CD4-positive, alpha-beta T cell treated with Interleukin-10 for 1 hour (primary cell): ENCODE data around the gene PRKCA.
"Not testable (repeated sequence)": the region's sequence is repeated elsewhere in the genome, so short reads cannot be mapped to it uniquely, and the experiment has no call there.

Source experiments
- DNase-seq: peaks from one replicate; pipeline ENCODE4 v3.0.0-alpha.2; 2020

The PRKCA gene

DNA sequence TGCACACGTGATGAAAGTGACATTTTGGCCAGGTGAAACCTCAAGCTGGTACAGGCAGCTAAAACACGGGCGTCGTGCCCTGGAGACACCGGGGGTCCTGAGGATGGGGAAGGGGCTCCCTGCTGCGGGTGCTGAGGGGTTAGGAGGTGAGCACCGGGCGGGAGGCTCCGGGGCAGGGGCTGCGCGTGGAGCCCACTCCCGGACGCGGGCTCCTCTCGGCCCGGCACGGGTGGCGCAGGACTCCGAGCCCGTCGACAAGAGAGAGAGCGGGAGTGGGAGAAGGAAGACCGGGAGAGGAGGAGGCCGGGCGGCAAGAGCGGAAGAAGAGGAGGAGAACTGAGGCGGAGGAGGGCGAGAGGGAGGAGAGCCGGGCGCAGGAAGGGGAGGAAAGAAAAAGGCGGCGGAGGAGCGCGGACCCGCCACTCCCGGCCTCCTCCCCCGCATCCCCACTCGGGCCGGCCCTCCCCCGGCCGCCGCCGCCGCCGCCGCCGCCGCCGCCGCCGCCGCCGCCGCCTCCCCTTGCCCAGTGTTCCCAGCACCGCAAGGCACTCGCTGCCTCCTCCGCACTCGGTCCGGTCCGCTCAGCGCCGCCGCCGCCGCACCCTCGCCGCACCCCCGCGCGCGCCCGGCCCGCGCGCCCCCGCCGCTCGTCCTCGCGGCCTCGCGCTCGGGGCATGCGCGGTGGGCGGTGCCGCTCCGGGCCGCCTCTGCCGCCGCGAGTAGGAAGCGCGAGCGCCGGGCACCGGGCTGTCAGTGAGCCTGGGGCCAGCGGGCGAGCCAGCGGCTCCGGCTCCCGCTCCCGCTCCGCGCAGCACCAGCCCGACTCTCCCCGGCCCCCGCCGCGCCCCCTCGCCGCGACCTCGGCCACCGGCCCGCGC, at the start of gene PRKCA:
TSS of gene PRKCA (plus strand) at position 750 of the 878 bp plus-strand sequence.
- DNase-seq = peak; percentile 78

DNA sequence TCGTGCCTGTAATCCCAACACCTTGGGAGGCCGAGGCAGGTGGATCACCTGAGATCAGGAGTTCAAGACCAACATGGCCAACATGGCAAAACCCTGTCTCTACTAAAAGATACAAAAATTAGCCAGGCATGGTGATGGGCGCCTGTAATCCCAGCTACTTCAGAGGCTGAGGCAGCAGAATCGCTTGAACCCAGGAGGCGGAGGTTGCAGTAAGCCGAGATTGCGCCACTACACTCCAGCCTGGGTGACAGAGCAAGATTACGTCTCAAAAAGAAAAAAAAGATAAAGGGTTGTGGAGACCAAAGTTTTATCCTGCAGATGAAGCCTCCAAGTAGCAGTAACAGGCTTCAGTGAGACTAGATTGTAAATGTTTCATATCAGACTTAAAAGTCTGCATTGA, 49.0 kb upstream of the PRKCA start:
- not testable (repeated sequence) for DNase-seq

GRCh38 chr17:66255112-66255511, 47.3 kb upstream of the PRKCA start:
- DNase-seq = peak; percentile 80

DNA sequence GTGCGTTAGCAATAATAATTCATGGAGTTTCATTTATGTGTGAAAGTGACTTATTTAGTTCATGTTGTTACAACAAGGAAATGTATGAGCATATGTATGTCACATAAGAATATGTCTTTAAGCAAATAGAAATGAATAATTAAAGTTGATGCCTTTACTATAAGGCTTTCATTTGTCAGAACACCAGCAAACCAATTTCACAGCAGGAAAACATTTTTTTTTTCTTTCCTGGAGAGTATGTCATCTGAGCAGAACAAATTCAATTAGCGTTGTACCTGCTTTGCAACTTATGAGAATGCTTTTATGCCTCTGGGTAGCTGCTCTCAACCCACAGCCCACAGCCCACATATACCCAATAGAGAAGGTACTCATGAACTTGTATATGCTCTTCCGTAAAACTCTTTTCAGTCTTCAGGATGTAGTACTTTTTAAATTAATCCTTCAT, 46.9 kb upstream of the PRKCA start:
- peak; percentile 20 for DNase-seq

GRCh38 chr17:66260275-66260674, 42.1 kb upstream of the PRKCA start:
- DNase-seq = no peak

DNA sequence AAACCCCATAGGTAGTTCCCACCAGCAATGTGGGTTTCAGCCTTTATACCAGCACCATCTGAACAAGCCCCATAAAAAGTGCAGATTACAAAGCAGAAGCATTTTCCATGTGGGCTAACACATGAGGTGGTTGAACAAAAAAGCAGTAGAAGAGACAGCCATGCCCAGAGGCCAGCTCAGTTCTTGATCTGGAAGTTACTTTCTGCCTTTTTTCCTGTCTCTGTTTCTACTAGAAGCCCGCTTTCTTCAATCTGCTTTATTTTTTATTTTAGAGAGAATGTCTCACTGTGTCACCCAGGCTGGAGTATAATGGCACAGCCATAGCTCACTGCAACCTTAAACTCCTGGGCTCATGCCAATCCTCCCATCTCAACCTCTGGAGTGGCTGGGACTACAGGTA, 41.7 kb upstream of the PRKCA start:
- DNase-seq = no peak

- no peak for DNase-seq
These were observed 39.6 kb upstream of the PRKCA start for GRCh38 chr17:66262767-66263166.

GRCh38 chr17:66264696-66265095, 37.7 kb upstream of the PRKCA start:
- DNase-seq = no peak

GRCh38 chr17:66268247-66268927, 34.0 kb upstream of the PRKCA start:
- no peak for DNase-seq

- DNase-seq = no peak
These were observed 32.3 kb upstream of the PRKCA start for GRCh38 chr17:66270106-66270505.

DNA sequence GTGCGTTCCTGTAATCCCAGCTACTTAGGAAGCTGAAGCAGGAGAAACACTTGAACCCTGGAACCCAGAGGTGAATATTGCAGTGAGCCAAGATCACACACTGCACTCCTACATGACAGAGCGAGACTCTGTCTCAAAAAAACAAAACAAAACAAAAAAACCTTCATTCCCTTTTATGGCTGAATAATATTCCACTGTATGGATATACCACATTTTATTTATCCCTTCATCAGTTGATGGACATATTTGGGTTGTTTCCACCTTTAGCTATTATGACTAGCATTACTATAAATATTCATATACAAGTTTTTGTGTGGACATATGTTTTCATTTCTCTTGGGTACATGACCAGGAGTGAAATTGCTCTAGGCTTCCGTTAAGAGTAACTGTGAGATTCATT, 30.9 kb upstream of the PRKCA start:
- DNase-seq = no peak

DNA sequence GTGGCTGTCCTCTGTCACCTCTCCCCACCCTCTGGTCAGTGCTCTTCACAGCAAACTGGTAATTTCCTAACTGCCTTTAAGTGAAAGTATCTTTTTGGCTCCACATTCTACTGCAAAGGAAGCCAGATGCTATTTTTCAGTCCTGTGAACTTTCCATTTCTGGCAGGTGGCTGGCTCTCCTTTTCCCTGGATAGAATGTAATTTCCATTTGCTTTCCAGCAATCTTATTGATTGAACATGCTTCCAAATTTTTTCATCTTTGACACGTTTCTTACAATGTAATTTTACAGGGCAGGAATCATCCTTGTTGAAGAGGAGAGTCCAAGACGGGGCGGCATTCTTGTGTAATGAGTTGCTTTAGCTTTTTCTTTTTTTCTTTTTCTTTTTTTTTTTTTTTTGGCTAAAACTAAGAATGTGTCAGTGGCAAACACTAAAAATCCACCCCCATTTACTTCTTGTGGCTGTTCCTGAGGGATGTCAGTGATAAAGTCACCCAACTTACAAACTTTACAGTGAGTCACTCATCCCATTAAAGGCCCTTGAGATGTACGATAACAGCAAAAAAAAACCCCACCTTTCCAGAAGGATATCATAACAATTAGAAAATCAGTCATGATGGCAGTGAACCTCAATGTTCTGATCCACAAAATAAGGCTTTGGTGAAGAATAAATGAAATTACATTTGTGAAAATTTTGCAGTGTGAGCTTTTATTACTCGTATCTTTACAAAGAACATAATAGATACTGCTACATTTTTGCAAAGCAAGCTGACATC, 29.4 kb upstream of the PRKCA start:
- DNase-seq = no peak

- DNase-seq = no peak
These were observed 28.9 kb upstream of the PRKCA start for GRCh38 chr17:66273586-66273848.

DNA sequence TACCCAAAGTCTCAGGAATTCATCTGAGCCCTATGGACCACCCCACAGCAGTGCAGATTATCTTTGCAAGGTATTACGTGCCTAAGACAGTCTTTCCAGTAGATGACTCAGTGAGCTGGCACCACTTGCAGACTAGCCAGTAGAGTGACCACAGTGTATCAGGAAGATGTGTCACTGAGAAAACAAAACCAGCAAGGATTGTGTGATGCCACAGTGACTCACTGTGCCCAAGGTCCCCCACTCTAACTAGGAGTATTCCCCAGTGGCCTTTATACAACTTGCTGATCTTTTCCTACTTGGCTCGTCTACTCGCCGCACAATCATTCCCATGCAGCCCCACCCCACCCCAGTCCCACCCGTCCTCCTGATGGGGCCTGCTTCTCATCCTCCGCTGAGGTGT, 26.8 kb upstream of the PRKCA start:
- no peak for DNase-seq

DNA sequence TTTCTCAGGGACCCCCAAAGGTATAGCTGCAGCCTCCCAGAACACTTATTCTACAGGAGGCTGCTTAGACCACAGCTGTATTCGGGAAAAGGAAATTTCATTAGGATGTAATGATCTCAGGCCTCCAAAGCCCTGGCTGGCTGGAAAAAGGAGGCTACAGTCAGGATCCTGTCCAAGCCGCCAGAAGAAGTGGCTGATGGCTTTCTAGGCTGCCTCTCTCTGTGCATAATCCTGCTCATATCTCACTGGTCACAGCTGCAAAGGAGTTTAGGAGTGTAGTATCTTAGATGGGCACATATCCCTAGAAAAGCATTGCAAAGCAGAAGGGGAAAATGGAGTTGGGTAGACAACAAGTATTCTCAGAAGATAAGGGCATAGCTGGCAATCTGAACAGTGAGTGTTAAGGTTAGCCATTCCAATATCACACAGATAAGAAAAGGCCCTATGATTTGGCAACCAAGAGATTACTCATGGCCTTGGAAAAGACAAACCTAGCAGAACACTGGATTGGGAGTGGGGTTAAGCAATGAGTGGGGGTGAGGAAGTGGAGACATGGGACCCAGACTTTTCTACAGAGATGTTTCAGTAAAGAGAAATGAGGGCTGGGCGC, 26.0 kb upstream of the PRKCA start:
- no peak for DNase-seq

DNA sequence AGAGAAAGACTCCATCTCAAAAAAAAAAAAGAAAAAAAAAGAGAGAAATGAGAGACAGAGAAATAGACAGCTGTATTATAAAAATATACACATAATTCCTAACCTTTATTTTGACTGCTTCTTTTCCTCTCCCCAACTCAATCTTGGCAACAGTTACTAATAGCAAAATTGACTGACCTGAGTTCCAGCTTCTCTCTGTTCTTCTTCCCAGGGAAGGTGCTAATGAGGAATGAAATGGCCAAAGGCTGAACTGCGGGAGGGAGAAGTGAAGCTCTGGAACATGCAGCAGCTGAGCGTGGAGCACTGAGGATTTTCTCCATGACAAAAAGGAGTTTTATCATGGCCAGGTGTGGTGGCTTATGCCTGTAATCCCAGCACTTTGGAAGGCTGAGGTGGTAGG, 25.2 kb upstream of the PRKCA start:
- no peak for DNase-seq

DNA sequence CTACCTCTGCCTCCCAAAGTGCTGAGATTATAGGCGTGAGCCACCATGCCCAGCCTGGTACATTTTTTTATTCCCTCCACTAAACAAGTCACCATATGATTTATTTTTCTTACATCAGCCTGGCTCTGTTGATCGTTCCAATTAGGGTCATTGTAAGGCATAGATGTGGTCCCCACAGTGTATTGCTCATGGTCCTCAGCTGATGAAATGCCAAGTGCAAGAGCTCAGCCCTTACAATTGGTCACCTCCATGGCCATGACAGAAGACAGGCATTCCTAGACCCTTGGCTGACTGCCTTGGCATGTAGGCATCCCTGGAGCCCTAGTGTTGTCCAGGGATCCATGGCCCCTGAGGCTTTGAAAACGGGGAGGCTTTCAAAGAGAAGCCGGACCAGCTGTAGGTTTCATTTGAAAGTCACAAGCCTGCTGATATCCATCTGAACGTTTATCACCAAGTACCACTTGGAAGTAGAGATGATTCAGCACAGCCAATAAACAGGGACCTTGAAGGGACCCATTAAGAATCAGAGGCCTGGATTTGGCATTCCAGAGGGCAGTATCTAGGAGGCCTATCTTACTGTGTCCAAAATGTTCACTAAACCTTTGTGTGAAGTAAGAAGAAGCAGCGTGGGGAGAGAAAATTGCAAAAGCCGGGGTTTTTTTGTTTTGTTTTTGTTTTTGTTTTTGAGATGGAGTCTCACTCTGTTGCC, 20.6 kb upstream of the PRKCA start:
- DNase-seq = no peak

- no peak for DNase-seq
These were observed 19.0 kb upstream of the PRKCA start for GRCh38 chr17:66283296-66283934.

GRCh38 chr17:66283971-66284370, 18.4 kb upstream of the PRKCA start:
- no peak for DNase-seq

DNA sequence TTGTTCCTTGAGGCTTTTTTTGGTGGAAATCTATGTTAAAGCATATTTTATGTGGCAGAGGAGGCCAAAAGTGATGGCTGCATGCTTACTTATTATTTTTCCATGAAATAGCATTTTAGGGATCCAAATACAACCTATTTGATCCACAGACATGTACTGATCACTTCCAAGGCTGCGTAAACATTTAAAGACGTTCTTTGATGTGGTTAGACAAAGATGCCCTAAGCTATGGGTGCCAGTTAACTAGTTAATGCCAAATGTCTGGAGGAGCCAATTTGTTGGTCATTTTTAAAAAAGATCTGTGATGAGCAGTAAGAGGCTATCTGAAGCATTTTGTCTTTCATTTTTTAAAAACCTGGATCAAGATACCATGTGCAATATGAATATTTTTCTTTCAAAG, 17.3 kb upstream of the PRKCA start:
- DNase-seq = no peak

DNA sequence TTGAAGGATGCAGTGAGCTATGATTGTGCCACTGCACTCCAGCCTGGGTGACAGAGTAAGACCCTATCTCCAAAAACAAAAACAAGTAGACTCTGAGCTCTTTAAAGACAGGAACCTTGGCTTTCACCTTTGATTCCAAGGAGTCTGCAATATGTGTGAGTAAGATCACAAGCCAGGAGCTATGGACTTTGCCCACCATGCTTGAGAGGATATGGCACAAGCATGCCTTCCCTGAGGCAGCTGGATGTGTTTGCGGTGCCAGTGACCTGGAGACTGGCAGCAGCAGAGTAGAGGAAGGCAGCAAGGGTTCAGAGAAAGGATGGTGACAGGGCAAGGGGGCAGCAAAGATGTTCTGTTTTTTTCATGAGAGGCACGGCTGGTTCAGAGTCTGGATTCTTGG, 14.5 kb upstream of the PRKCA start:
- DNase-seq = no peak

GRCh38 chr17:66290101-66290722, 12.2 kb upstream of the PRKCA start:
- DNase-seq = no peak
